ENCODE measurements around the gene DNAJB6. TPM values are rescaled to one million over a fixed set of nuclear protein-coding genes. Genes with fewer than 3 reads are reported as not detected.

Gene DNAJB6
- total and polyA plus RNA-seq, 2 donors (not counting 3 experiments of a cell fraction or from before 2014, with no cell fraction given) = 69.6 to 135 TPM

GRCh38 chr7:157416011-157416410 is 79.2 kb downstream of the DNAJB6 start:
- ChIA-PET POLR2A (no interaction called here), CTCF (no interaction called here)
- no peaks in the 10 kb centered on the region for H3K4me1 ChIP-seq (ENCODE audit: control insufficient read depth, extremely low read depth, insufficient read depth, low read length)
- dilution Hi-C loops (cut with MboI; ENCODE audit: extremely low pct_ligation_motif_present, low sequenced_read_pairs) (no loop called here), intact Hi-C loops (cut with micrococcal nuclease) (no loop called here)
- H3K9me3 ChIP-seq (replicated peaks; ENCODE audit: control insufficient read depth, insufficient read depth, low read length) = no peaks in the 10 kb centered on the region
- no peak overlapping the region for H3K4me3 ChIP-seq (replicated peaks in 1 of 3; ENCODE audit: insufficient read depth in 1 of 3, low read depth in 1 of 3, low read length in 3 of 3)
- no peaks in the 10 kb centered on the region for H4K20me1 ChIP-seq (replicated peaks; ENCODE audit: control insufficient read depth, extremely low read depth, insufficient read depth, low read length)
- no peaks in the 10 kb centered on the region for H3K79me2 ChIP-seq (ENCODE audit: control insufficient read depth, insufficient read depth, low read length)
- H3K9me1 ChIP-seq (replicated peaks; ENCODE audit: control insufficient read depth, extremely low read depth, insufficient read depth, low read length) = no peaks in the 10 kb centered on the region
- H3K9ac ChIP-seq (replicated peaks; ENCODE audit: extremely low read depth, insufficient read depth, low read length) = no peak overlapping the region
- no peak overlapping the region for H3K27ac ChIP-seq (ENCODE audit: insufficient read depth, low read depth, low read length)
- H3K36me3 ChIP-seq (ENCODE audit: control insufficient read depth in 2 of 2, extremely low read depth in 1 of 2, insufficient read depth in 2 of 2, low read length in 2 of 2) = peaks cover 5 to 24% of the 10 kb centered on the region in 2 experiments
- TF ChIP-seq CTCF (IDR thresholded peaks at IDR 0.05; ENCODE audit: extremely low read depth in 1 of 2, insufficient read depth in 1 of 2, low read depth in 1 of 2, low read length in 2 of 2) = no peak
- DNase-seq (ENCODE audit: low read depth, low spot score) = no peak
- H3K27me3 ChIP-seq (ENCODE audit: control insufficient read depth in 2 of 2, insufficient read depth in 2 of 2, low read length in 2 of 2) = no peaks in the 10 kb centered on the region
- H3K4me2 ChIP-seq (ENCODE audit: insufficient read depth, low read length) = no peak overlapping the region
- no peak overlapping the region for H2AFZ ChIP-seq (ENCODE audit: low read depth, low read length)
- BruUV-seq (replicated peaks) = no TSS peak
- no peak for FAIRE-seq

GRCh38 chr7:157418204-157419034 is 81.6 kb downstream of the DNAJB6 start:
- POLR2A ChIA-PET = interaction anchor here (0.6 kb wide), 1 partner anchor 1205 kb away, joined by 4 read pairs; no protein-coding TSS in a partner anchor
- Histone ChIP-seq H3K36me3 (ENCODE audit: control insufficient read depth in 2 of 2, extremely low read depth in 1 of 2, insufficient read depth in 2 of 2, low read length in 2 of 2) (peaks cover 3 to 22% of the 10 kb centered on the region in 2 experiments), H3K79me2 (ENCODE audit: control insufficient read depth, insufficient read depth, low read length) (no peaks in the 10 kb centered on the region), H3K4me1 (ENCODE audit: control insufficient read depth, extremely low read depth, insufficient read depth, low read length) (peaks cover 11% of the 10 kb centered on the region), H4K20me1 (replicated peaks; ENCODE audit: control insufficient read depth, extremely low read depth, insufficient read depth, low read length) (no peaks in the 10 kb centered on the region), H2AFZ (ENCODE audit: low read depth, low read length) (no peak overlapping the region), H3K9me1 (replicated peaks; ENCODE audit: control insufficient read depth, extremely low read depth, insufficient read depth, low read length) (no peaks in the 10 kb centered on the region), H3K9ac (replicated peaks; ENCODE audit: extremely low read depth, insufficient read depth, low read length) (no peak overlapping the region), H3K27ac (ENCODE audit: insufficient read depth, low read depth, low read length) (no peak overlapping the region), H3K4me3 (replicated peaks in 1 of 3; ENCODE audit: insufficient read depth in 1 of 3, low read depth in 1 of 3, low read length in 3 of 3) (no peak overlapping the region), H3K4me2 (ENCODE audit: insufficient read depth, low read length) (no peak overlapping the region), H3K27me3 (ENCODE audit: control insufficient read depth in 2 of 2, insufficient read depth in 2 of 2, low read length in 2 of 2) (no peaks in the 10 kb centered on the region), H3K9me3 (replicated peaks; ENCODE audit: control insufficient read depth, insufficient read depth, low read length) (no peaks in the 10 kb centered on the region)
- intact Hi-C loops (cut with micrococcal nuclease) (no loop called here), dilution Hi-C loops (cut with MboI; ENCODE audit: extremely low pct_ligation_motif_present, low sequenced_read_pairs) (no loop called here)
- BruUV-seq (replicated peaks) = no TSS peak
- CTCF ChIA-PET = no interaction called here
- no peak for DNase-seq (ENCODE audit: low read depth, low spot score)
- TF ChIP-seq FOS (IDR thresholded peaks at IDR 0.05; ENCODE audit: borderline replicate concordance, insufficient read depth, low read length) (no peak), GATA2 (IDR thresholded peaks at IDR 0.05; ENCODE audit: insufficient read depth, insufficient read length, low read depth, low read length) (no peak), CTCF (IDR thresholded peaks at IDR 0.05; ENCODE audit: extremely low read depth in 1 of 2, insufficient read depth in 1 of 2, low read depth in 1 of 2, low read length in 2 of 2) (no peak), MYC (IDR thresholded peaks at IDR 0.05; ENCODE audit: low read depth, low read length) (no peak)
- no peak for FAIRE-seq
